ENCODE results near the gene NTNG1. TPM values are rescaled to one million over a fixed set of nuclear protein-coding genes. Genes with fewer than 3 reads are reported as not detected.

NTNG1 gene
- total RNA-seq, 1 donor from 2014 or later, result 9.6 TPM

GRCh38 chr1:107123741-107124140 is 17.1 kb upstream of the NTNG1 start:
- H3K4me3 ChIP-seq, result no peak overlapping the region
- intact Hi-C loops (cut with DNase I), result no loop called here
- ATAC-seq (no peak), DNase-seq (no peak)
- H3K27me3 ChIP-seq (ENCODE audit: low read depth), result no peaks in the 10 kb centered on the region
- no peak overlapping the region for H3K27ac ChIP-seq
- no peak for TF ChIP-seq CTCF (IDR thresholded peaks at IDR 0.05)
- H3K9me3 ChIP-seq, result no peaks in the 10 kb centered on the region
- H3K36me3 ChIP-seq, result no peaks in the 10 kb centered on the region
- H3K4me1 ChIP-seq, result no peaks in the 10 kb centered on the region

DNA sequence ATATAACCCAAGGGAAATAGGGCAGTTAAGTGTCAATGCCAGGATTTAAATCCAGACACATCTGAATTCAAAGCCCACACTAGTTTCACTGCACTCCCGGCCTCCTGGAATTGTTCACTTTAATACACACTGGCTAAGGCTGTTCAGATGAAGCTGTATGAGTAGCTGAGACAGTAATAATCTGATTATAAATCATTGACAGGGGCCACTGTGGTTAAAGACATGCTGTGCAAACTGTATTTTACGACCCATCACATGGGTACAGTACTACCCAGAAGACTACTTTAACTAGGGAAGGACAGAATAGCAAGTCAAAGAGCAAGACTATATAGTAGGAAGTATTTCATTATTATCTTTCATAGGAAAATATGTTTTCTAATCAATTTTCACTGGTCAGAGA is 16.1 kb upstream of the NTNG1 start:
- Histone ChIP-seq H3K4me1 (no peaks in the 10 kb centered on the region), H3K27ac (no peak overlapping the region), H3K4me3 (no peak overlapping the region), H3K27me3 (ENCODE audit: low read depth) (no peaks in the 10 kb centered on the region), H3K9me3 (no peaks in the 10 kb centered on the region), H3K36me3 (no peaks in the 10 kb centered on the region)
- intact Hi-C loops (cut with DNase I), result no loop called here
- no peak for TF ChIP-seq CTCF (IDR thresholded peaks at IDR 0.05)
- ATAC-seq (no peak), DNase-seq (no peak)

DNA sequence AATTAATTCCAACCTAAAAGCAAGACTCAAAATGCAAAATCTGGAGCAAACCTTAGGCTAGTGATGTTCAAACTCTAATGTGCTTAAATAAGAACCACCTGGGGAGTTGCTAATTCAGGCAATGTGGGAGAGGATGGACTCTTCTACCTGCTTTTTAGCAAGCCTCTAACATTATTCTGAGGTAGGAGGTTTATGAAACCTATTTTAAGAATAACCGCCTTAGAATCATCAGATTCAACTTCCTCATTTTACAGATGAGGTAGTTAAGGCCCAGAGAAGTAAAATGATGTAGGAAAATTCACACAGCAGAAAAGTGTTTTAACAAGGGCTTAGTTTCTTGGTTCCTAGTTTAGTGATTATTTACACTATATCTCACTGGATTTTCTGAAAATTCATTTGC is 8.6 kb upstream of the NTNG1 start:
- Histone ChIP-seq H3K9me3 (no peaks in the 10 kb centered on the region), H3K36me3 (no peaks in the 10 kb centered on the region), H3K27ac (no peak overlapping the region), H3K27me3 (ENCODE audit: low read depth) (no peaks in the 10 kb centered on the region), H3K4me3 (no peak overlapping the region), H3K4me1 (no peaks in the 10 kb centered on the region)
- no peak for TF ChIP-seq CTCF (IDR thresholded peaks at IDR 0.05)
- ATAC-seq (no peak), DNase-seq (no peak)
- intact Hi-C loops (cut with DNase I), result no loop called here

GRCh38 chr1:107132780-107133179 is 8.1 kb upstream of the NTNG1 start:
- no peak for TF ChIP-seq CTCF (IDR thresholded peaks at IDR 0.05)
- ATAC-seq (no peak), DNase-seq (no peak)
- Histone ChIP-seq H3K27me3 (ENCODE audit: low read depth) (no peaks in the 10 kb centered on the region), H3K36me3 (no peaks in the 10 kb centered on the region), H3K4me1 (no peaks in the 10 kb centered on the region), H3K4me3 (no peak overlapping the region), H3K9me3 (no peaks in the 10 kb centered on the region), H3K27ac (no peak overlapping the region)
- intact Hi-C loops (cut with DNase I), result no loop called here

DNA sequence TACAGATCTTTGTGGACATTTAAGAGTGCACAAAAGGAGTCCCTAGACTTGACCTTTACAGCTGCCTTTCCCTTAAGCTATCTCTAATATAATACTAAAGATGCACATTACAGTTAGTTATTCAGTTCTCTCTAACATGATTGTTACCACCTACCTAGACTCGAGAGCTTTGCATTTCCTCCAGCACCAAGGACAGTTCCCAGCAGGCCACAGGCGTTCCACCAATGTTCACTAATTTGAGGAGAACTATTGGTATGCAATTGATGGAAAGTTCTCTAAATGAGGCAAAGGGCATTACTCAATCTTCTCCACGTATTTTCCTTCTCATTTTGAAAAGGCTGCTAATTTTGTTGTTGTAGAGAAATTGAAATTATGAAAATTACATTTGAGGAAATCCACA is 5.4 kb upstream of the NTNG1 start:
- peaks cover 7% of the 10 kb centered on the region for H3K27me3 ChIP-seq (ENCODE audit: low read depth)
- H3K27ac ChIP-seq, result no peak overlapping the region
- no peak for ATAC-seq
- intact Hi-C loops (cut with DNase I), result no loop called here
- TF ChIP-seq CTCF (IDR thresholded peaks at IDR 0.05), result no peak
- no peak overlapping the region for H3K4me3 ChIP-seq
- peaks cover 11% of the 10 kb centered on the region for H3K4me1 ChIP-seq
- no peak for DNase-seq
- no peaks in the 10 kb centered on the region for H3K36me3 ChIP-seq
- no peaks in the 10 kb centered on the region for H3K9me3 ChIP-seq

DNA sequence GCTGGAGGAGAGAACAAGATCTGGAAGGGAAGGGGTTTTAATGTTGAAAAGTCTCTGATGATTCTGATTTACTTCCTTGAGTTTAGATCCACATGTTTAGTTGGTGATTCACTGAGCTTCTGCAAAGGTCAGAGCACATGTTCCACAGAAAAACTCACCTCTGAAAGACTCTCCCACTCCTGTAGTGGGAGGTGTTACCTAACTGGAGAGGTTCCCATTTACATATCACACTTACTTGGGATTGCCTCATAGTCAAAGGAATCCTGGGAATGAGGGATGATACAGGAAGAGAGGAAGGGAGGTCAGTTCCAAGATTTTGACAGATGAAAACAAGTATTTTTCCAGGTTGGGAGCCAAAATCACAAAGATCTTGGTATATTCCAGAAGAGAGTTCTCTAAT is 2.7 kb upstream of the NTNG1 start:
- no peak for DNase-seq
- intact Hi-C loops (cut with DNase I), result no loop called here
- H3K4me1 ChIP-seq, result peaks cover 17% of the 10 kb centered on the region
- H3K27ac ChIP-seq, result no peak overlapping the region
- H3K36me3 ChIP-seq, result no peaks in the 10 kb centered on the region
- ATAC-seq, result no peak
- H3K27me3 ChIP-seq (ENCODE audit: low read depth), result peaks cover 18% of the 10 kb centered on the region
- no peak overlapping the region for H3K4me3 ChIP-seq
- no peak for TF ChIP-seq CTCF (IDR thresholded peaks at IDR 0.05)
- H3K9me3 ChIP-seq, result no peaks in the 10 kb centered on the region
